Measurements from ENCODE around the gene KIF1C. TPM values are rescaled to one million over a fixed set of nuclear protein-coding genes. Genes with fewer than 3 reads are reported as not detected.

Gene KIF1C
- total and polyA plus RNA-seq, 8 donors = 48.9 to 239 (median 68.5) TPM

DNA sequence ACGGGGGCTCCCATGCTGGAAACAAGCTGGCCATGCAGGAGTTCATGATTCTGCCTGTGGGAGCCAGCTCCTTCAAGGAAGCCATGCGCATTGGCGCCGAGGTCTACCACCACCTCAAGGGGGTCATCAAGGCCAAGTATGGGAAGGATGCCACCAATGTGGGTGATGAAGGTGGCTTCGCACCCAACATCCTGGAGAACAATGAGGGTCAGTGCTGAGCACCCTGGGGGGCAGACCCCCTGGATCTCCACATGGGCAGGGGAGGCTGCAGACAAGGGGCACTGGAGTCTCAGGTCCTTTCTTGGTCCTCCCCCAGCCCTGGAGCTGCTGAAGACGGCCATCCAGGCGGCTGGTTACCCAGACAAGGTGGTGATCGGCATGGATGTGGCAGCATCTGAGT, 42.7 kb upstream of the KIF1C start:
- DNase-seq (peak in 1 of 4 donors; percentile 55), ATAC-seq (no peak)
- intact Hi-C loops (cut with DNase I) = no loop called here
- no peak overlapping the region for H3K4me3 ChIP-seq
- peaks cover 0 to 19% of the 10 kb centered on the region in 2 donors for H3K4me1 ChIP-seq
- TF ChIP-seq, protein P1, sequence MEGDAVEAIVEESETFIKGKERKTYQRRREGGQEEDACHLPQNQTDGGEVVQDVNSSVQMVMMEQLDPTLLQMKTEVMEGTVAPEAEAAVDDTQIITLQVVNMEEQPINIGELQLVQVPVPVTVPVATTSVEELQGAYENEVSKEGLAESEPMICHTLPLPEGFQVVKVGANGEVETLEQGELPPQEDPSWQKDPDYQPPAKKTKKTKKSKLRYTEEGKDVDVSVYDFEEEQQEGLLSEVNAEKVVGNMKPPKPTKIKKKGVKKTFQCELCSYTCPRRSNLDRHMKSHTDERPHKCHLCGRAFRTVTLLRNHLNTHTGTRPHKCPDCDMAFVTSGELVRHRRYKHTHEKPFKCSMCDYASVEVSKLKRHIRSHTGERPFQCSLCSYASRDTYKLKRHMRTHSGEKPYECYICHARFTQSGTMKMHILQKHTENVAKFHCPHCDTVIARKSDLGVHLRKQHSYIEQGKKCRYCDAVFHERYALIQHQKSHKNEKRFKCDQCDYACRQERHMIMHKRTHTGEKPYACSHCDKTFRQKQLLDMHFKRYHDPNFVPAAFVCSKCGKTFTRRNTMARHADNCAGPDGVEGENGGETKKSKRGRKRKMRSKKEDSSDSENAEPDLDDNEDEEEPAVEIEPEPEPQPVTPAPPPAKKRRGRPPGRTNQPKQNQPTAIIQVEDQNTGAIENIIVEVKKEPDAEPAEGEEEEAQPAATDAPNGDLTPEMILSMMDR (IDR thresholded peaks at IDR 0.05) = no peak
- peaks cover 0 to 17% of the 10 kb centered on the region in 2 donors for H3K36me3 ChIP-seq
- no peak overlapping the region for H3K27ac ChIP-seq
- H3K27me3 ChIP-seq = no peaks in the 10 kb centered on the region
- H3K9me3 ChIP-seq = no peaks in the 10 kb centered on the region

DNA sequence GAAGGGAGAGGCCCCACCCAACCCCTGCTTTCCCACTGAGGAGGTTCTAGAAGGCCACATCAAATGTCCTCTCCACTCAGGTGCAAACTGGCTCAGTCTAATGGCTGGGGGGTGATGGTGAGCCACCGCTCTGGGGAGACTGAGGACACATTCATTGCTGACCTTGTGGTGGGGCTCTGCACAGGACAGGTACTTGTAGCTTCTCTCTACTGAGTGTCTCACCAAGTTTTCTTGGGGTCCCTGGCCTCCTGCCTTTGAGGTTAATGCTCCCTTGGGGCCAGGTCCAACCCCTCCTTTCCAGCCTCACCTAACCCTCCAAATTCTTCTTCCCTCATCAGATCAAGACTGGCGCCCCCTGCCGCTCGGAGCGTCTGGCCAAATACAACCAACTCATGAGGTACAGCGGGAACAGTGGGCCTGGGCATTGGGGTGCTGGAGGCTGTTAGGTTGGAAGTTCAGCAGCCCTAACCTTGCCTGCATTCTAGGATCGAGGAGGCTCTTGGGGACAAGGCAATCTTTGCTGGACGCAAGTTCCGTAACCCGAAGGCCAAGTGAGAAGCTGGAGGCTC, 41.2 kb upstream of the KIF1C start:
- H3K4me1 ChIP-seq = peaks cover 0 to 4% of the 10 kb centered on the region in 2 donors
- intact Hi-C loops (cut with DNase I) = no loop called here
- no peak overlapping the region for H3K27ac ChIP-seq
- H3K9me3 ChIP-seq = no peaks in the 10 kb centered on the region
- peaks cover 0 to 32% of the 10 kb centered on the region in 2 donors for H3K36me3 ChIP-seq
- ATAC-seq = no peak
- TF ChIP-seq, protein P1 (IDR thresholded peaks at IDR 0.05) = peak in 1 of 2 donors; percentile 25
- H3K27me3 ChIP-seq = no peaks in the 10 kb centered on the region
- H3K4me3 ChIP-seq = no peak overlapping the region
- DNase-seq = peak in 1 of 4 donors; percentile 85

DNA sequence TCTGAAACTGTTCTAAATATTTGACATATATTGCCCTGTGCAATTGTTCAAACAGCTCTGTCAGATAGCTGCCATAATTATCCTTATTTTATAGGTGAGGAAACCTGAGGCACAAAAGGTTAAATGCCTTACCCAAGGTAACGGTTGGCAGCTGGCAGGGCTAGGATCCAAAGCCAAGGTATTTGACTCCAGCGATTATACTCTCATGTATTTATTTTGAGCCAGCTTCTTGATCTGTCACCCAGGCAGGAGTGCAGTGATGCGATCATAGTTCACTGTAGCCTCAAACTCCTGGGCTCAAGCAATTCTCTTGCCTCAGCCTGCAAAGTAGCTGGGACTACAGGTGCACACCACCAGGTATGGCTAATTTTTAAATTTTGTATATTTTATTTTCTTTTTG, 39.6 kb upstream of the KIF1C start:
- H3K36me3 ChIP-seq = peaks cover 0 to 32% of the 10 kb centered on the region in 2 donors
- no peaks in the 10 kb centered on the region for H3K27me3 ChIP-seq
- H3K27ac ChIP-seq = no peak overlapping the region
- intact Hi-C loops (cut with DNase I) = no loop called here
- no peaks in the 10 kb centered on the region for H3K9me3 ChIP-seq
- no peaks in the 10 kb centered on the region for H3K4me1 ChIP-seq
- no peak for ATAC-seq
- TF ChIP-seq, protein P1 (IDR thresholded peaks at IDR 0.05) = no peak
- no peak for DNase-seq
- no peak overlapping the region for H3K4me3 ChIP-seq

DNA sequence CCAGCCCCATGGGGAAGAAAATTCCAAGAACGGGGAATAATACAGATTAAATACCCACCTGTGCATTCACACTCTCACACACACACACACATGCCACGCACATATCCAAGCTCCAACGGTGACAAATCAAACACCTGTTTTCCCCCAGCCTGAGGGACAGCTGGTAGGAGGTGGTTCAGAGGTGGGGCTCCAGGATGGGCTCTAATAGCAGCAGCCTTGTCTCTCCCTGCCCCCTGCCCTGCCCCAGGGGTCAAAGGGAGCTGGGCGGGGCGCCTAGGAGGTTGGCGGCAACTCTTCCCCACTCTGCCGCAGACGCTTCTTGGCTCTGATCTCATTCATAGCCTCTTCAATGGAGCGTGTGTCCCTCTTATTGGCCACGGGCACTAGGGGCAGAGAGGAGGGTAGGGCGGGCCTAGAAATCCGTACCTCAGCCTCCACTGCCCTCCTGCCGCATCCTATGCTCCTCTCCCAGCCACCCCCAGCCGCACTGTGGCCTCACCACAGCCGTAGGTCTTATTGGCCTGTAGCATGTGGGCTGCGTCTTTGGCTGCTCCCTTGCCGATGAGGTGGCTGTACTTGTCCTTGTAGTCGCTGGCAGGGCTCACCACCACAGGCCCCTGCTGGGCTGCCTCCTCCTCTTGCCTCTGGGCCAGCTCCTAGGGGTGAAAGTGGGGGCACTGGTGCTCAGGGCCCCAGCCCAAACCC, 38.3 kb upstream of the KIF1C start:
- intact Hi-C loops (cut with DNase I) = no loop called here
- Histone ChIP-seq H3K9me3 (no peaks in the 10 kb centered on the region), H3K27ac (no peak overlapping the region), H3K36me3 (peaks cover 0 to 32% of the 10 kb centered on the region in 2 donors), H3K4me3 (no peak overlapping the region), H3K4me1 (peaks cover 0 to 8% of the 10 kb centered on the region in 2 donors), H3K27me3 (no peaks in the 10 kb centered on the region)
- TF ChIP-seq, protein P1 (IDR thresholded peaks at IDR 0.05) = no peak
- no peak for ATAC-seq
- DNase-seq = no peak

DNA sequence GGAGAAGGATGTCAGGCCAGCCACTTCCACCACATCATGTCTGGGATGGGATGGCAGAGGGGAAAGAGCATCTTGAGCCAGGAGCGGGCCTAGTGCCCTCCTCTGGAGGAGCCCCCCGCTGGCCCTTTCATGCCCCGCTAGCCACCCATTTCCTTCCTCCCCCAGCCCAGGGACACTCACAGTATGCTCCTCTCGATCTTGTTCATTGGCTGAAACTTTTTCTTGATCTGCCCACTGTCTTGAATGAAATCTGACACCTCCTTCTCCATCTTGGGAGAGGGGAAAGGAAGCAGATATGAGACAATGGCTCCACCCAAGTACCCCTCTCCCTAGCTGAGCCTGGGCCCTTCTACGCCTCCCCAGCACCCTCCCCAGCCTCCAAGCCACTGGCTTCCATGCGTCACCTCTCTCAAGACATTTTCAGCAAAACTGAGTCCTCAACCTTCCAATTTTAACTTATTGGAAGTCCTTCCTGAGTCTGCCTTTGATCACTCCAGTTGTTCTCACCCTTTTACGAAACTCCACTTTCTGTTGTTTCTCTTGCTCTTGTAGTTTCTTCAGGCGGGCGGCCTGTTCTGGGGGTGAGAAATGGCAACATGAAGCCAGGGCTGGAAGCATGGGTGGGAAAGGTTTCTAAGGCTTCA, 37.3 kb upstream of the KIF1C start:
- ATAC-seq = no peak
- Histone ChIP-seq H3K4me1 (peaks cover 0 to 12% of the 10 kb centered on the region in 2 donors), H3K9me3 (no peaks in the 10 kb centered on the region), H3K27ac (no peak overlapping the region), H3K4me3 (no peak overlapping the region), H3K36me3 (peaks cover 0 to 32% of the 10 kb centered on the region in 2 donors), H3K27me3 (no peaks in the 10 kb centered on the region)
- TF ChIP-seq, protein P1 (IDR thresholded peaks at IDR 0.05) = no peak
- no peak for DNase-seq
- intact Hi-C loops (cut with DNase I) = no loop called here
